NCI-H524 treated with DMSO at 0.1 percent for 48 hours (cell line): ENCODE data around the gene BZW1.

Source experiments
- DNase-seq: peaks from one replicate; lab custom pipeline; 2025; lab: John Stamatoyannopoulos, UW

The BZW1 gene

GRCh38 chr2:200839513-200839912 lies 27.8 kb downstream of the BZW1 start:
- no peak for DNase-seq

- no peak for DNase-seq
These were observed 32.6 kb downstream of the BZW1 start for GRCh38 chr2:200843993-200844948.

GRCh38 chr2:200845194-200845593 lies 33.5 kb downstream of the BZW1 start:
- no peak for DNase-seq

GRCh38 chr2:200845669-200846325 lies 34.1 kb downstream of the BZW1 start:
- no peak for DNase-seq

- no peak for DNase-seq
These were observed 35.6 kb downstream of the BZW1 start for GRCh38 chr2:200847269-200847668.

GRCh38 chr2:200847939-200848338 lies 36.2 kb downstream of the BZW1 start:
- DNase-seq: no peak

- no peak for DNase-seq
These were observed 39.0 kb downstream of the BZW1 start for GRCh38 chr2:200850512-200851256.

- no peak for DNase-seq
These were observed 39.9 kb downstream of the BZW1 start for GRCh38 chr2:200851398-200852248.

GRCh38 chr2:200852605-200853004 lies 40.9 kb downstream of the BZW1 start:
- DNase-seq: no peak

GRCh38 chr2:200856806-200857205 lies 45.1 kb downstream of the BZW1 start:
- no peak for DNase-seq

GRCh38 chr2:200860092-200860795 lies 48.5 kb downstream of the BZW1 start:
- no peak for DNase-seq

- no peak for DNase-seq
These were observed 50.0 kb downstream of the BZW1 start for GRCh38 chr2:200861617-200862155.

- no peak for DNase-seq
These were observed 50.9 kb downstream of the BZW1 start for GRCh38 chr2:200862532-200863000.

- DNase-seq: no peak
These were observed 52.1 kb downstream of the BZW1 start for GRCh38 chr2:200863782-200864175.

- DNase-seq: peak; percentile 71
These were observed 52.7 kb downstream of the BZW1 start, which contains the start of gene CLK1 for GRCh38 chr2:200864176-200865034. Gene CLK1 (minus strand): TSS chr2:200864658. CDS start chr2:200861862, 2,796 bp downstream.

GRCh38 chr2:200869014-200869413 lies 57.3 kb downstream of the BZW1 start:
- no peak for DNase-seq

GRCh38 chr2:200871151-200871550 lies 59.4 kb downstream of the BZW1 start:
- DNase-seq: no peak

- DNase-seq: no peak
These were observed 61.9 kb downstream of the BZW1 start for GRCh38 chr2:200873560-200873959.
